ENCODE data around the gene ARMC2. TPM values are rescaled to one million over a fixed set of nuclear protein-coding genes. Genes with fewer than 3 reads are reported as not detected.

Gene ARMC2
- total and polyA plus RNA-seq, 2 donors (not counting 3 experiments of a cell fraction or from before 2014, with no cell fraction given) = 1.7 to 3.7 TPM

DNA sequence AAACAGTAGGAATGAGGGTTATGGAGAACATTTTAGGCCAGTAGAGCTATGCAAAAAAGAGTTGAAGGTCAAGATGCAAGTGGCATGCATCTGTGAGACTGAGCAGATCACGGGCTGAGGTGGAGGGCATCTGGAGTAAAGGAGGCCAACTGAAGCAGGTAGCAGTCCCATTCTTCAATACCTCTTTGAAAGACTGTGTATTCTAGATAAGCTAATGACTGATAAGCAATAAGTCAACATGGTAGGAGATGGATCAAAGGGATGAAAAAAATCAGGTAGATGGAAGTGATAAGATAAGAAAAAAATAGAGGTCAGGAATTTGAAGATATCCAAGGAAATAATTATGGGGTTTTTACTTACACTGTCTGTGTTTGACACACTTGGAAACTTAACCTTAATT, 55.6 kb downstream of the ARMC2 start:
- dilution Hi-C loops (cut with MboI; ENCODE audit: extremely low pct_ligation_motif_present, low sequenced_read_pairs) (no loop called here), intact Hi-C loops (cut with micrococcal nuclease) (loop anchor here (5.0 kb wide), 1 partner anchor 479 kb away; the partner anchor contains the start of gene CD164)
- Histone ChIP-seq H2AFZ (ENCODE audit: low read depth, low read length) (no peak overlapping the region), H3K9me3 (replicated peaks; ENCODE audit: control insufficient read depth, insufficient read depth, low read length) (no peaks in the 10 kb centered on the region), H3K9me1 (replicated peaks; ENCODE audit: control insufficient read depth, extremely low read depth, insufficient read depth, low read length) (no peaks in the 10 kb centered on the region), H3K9ac (replicated peaks; ENCODE audit: extremely low read depth, insufficient read depth, low read length) (no peak overlapping the region), H3K79me2 (ENCODE audit: control insufficient read depth, insufficient read depth, low read length) (no peaks in the 10 kb centered on the region), H3K4me1 (ENCODE audit: control insufficient read depth, extremely low read depth, insufficient read depth, low read length) (peaks cover 15% of the 10 kb centered on the region), H3K4me3 (replicated peaks in 1 of 3; ENCODE audit: insufficient read depth in 1 of 3, low read depth in 1 of 3, low read length in 3 of 3) (no peak overlapping the region), H3K36me3 (ENCODE audit: control insufficient read depth in 2 of 2, extremely low read depth in 1 of 2, insufficient read depth in 2 of 2, low read length in 2 of 2) (no peaks in the 10 kb centered on the region), H4K20me1 (replicated peaks; ENCODE audit: control insufficient read depth, extremely low read depth, insufficient read depth, low read length) (no peaks in the 10 kb centered on the region), H3K27ac (ENCODE audit: insufficient read depth, low read depth, low read length) (no peak overlapping the region), H3K27me3 (ENCODE audit: control insufficient read depth in 2 of 2, insufficient read depth in 2 of 2, low read length in 2 of 2) (no peaks in the 10 kb centered on the region), H3K4me2 (ENCODE audit: insufficient read depth, low read length) (no peak overlapping the region)
- BruUV-seq (replicated peaks) = no TSS peak
- no peak for DNase-seq (ENCODE audit: low read depth, low spot score)
- POLR2A ChIA-PET = no interaction called here
- TF ChIP-seq POLR2AphosphoS5 (IDR thresholded peaks at IDR 0.05; ENCODE audit: insufficient read depth, low read depth, low read length) (no peak), JUN (IDR thresholded peaks at IDR 0.05; ENCODE audit: borderline replicate concordance, insufficient read depth, insufficient read length, low read depth) (no peak), MYC (IDR thresholded peaks at IDR 0.05; ENCODE audit: low read depth, low read length) (no peak), POLR2A (IDR thresholded peaks at IDR 0.05; ENCODE audit: low read depth, low read length) (no peak), EZH2 (IDR thresholded peaks at IDR 0.05; ENCODE audit: borderline replicate concordance, low read depth, low read length, severe bottlenecking) (no peak), GATA2 (IDR thresholded peaks at IDR 0.05; ENCODE audit: insufficient read depth, insufficient read length, low read depth, low read length) (no peak), FOS (IDR thresholded peaks at IDR 0.05; ENCODE audit: borderline replicate concordance, insufficient read depth, low read length) (no peak)
- TF ChIP-seq, protein P1, sequence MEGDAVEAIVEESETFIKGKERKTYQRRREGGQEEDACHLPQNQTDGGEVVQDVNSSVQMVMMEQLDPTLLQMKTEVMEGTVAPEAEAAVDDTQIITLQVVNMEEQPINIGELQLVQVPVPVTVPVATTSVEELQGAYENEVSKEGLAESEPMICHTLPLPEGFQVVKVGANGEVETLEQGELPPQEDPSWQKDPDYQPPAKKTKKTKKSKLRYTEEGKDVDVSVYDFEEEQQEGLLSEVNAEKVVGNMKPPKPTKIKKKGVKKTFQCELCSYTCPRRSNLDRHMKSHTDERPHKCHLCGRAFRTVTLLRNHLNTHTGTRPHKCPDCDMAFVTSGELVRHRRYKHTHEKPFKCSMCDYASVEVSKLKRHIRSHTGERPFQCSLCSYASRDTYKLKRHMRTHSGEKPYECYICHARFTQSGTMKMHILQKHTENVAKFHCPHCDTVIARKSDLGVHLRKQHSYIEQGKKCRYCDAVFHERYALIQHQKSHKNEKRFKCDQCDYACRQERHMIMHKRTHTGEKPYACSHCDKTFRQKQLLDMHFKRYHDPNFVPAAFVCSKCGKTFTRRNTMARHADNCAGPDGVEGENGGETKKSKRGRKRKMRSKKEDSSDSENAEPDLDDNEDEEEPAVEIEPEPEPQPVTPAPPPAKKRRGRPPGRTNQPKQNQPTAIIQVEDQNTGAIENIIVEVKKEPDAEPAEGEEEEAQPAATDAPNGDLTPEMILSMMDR (IDR thresholded peaks at IDR 0.05; ENCODE audit: extremely low read depth in 1 of 2, insufficient read depth in 1 of 2, low read depth in 1 of 2, low read length in 2 of 2) = no peak
- TF ChIP-seq, protein P2, sequence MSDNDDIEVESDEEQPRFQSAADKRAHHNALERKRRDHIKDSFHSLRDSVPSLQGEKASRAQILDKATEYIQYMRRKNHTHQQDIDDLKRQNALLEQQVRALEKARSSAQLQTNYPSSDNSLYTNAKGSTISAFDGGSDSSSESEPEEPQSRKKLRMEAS (IDR thresholded peaks at IDR 0.05; ENCODE audit: insufficient read depth, insufficient read length) = no peak
- FAIRE-seq = peak; percentile 53
- CTCF ChIA-PET = interaction anchor here (0.6 to 1.0 kb wide), 3 partner anchors 11 to 14 kb away, joined by 3 to 4 read pairs (median 3); no protein-coding TSS in a partner anchor
